WTC11 (cell line): Measurements from ENCODE around the gene ASTN1. TPM values are rescaled to one million over a fixed set of nuclear protein-coding genes. Genes with fewer than 3 reads are reported as not detected.

Experiments
- ATAC-seq: fragments of 200-7000 bp; cut with Tn5 transposase; 2 replicates; pipeline ENCODE4 v1.10.0; 2021; ENCODE audit warnings: mild to moderate bottlenecking, moderate library complexity
- CTCF ChIA-PET: fragments of 300-600 bp; sonication (Branson Sonifier 250); formaldehyde crosslinking; loops from one replicate; lab custom pipeline; 2021; ENCODE audit warnings: antibody characterized with exemption; lab: Charles Lee
- POLR2A ChIA-PET: fragments of 350-600 bp; sonication (Branson Sonifier 250); formaldehyde crosslinking; loops from one replicate; lab custom pipeline; 2021; ENCODE audit warnings: antibody characterized with exemption; lab: Charles Lee
- DNase-seq: peaks from one replicate; pipeline ENCODE4 v3.0.0; 2021; ENCODE audit warnings: low spot score
- H3K27ac Mint-ChIP-seq: 2 replicates; pipeline ENCODE4 v1.8.0; 2021; ENCODE audit warnings: mixed read lengths
- H3K27me3 Mint-ChIP-seq: 2 replicates; pipeline ENCODE4 v1.8.0; 2021; ENCODE audit warnings: low read depth, mild to moderate bottlenecking, moderate library complexity, mixed read lengths
- H3K36me3 Mint-ChIP-seq: 2 replicates; pipeline ENCODE4 v1.8.0; 2021; ENCODE audit warnings: mixed read lengths
- H3K4me1 Mint-ChIP-seq: 2 replicates; pipeline ENCODE4 v1.8.0; 2022; ENCODE audit warnings: mixed read lengths
- H3K4me3 Mint-ChIP-seq: 2 replicates; pipeline ENCODE4 v1.8.0; 2021; ENCODE audit warnings: mild to moderate bottlenecking, moderate library complexity, mixed read lengths
- H3K9me3 Mint-ChIP-seq: 2 replicates; pipeline ENCODE4 v1.8.0; 2021; ENCODE audit warnings: mixed read lengths
- CDX4 ChIP-seq: fragments of 250-450 bp; sonication (Bioruptor Pico); IDR thresholded peaks from 2 replicates; pipeline ENCODE4 v1.9.0; 2021; ENCODE audit warnings: moderate library complexity, mild to moderate bottlenecking, inconsistent platforms, borderline replicate concordance
- CREM ChIP-seq: sonication (generic); formaldehyde crosslinking; IDR thresholded peaks from 2 replicates; pipeline ENCODE4 v1.8.1; 2022; ENCODE audit warnings: mild to moderate bottlenecking, missing genetic modification reagents, moderate library complexity
- E2F1 ChIP-seq: sonication (generic); formaldehyde crosslinking; IDR thresholded peaks from 2 replicates; pipeline ENCODE4 v1.8.0; 2022; ENCODE audit warnings: mild to moderate bottlenecking, missing genetic modification reagents
- ELF4 ChIP-seq: sonication (generic); formaldehyde crosslinking; IDR thresholded peaks from 2 replicates; pipeline ENCODE4 v1.8.1; 2022; ENCODE audit warnings: low read depth, mild to moderate bottlenecking, moderate library complexity, missing genetic modification reagents
- ETV6 ChIP-seq: sonication (generic); formaldehyde crosslinking; IDR thresholded peaks from 2 replicates; pipeline ENCODE4 v1.8.1; 2022; ENCODE audit warnings: mild to moderate bottlenecking, missing genetic modification reagents
- GABPB1 ChIP-seq: sonication (generic); formaldehyde crosslinking; IDR thresholded peaks from 2 replicates; pipeline ENCODE4 v1.8.1; 2023; ENCODE audit warnings: mild to moderate bottlenecking, missing genetic modification reagents
- JUN ChIP-seq: sonication (generic); formaldehyde crosslinking; IDR thresholded peaks from 2 replicates; pipeline ENCODE4 v1.8.0; 2023; ENCODE audit warnings: mild to moderate bottlenecking, missing genetic modification reagents
- STAT6 ChIP-seq: sonication (generic); formaldehyde crosslinking; conservative IDR thresholded peaks from 2 replicates; pipeline ENCODE4 v1.8.1; 2023; ENCODE audit warnings: mild to moderate bottlenecking, low read depth, missing genetic modification reagents, moderate library complexity
- USF2 ChIP-seq: sonication (generic); formaldehyde crosslinking; IDR thresholded peaks from 2 replicates; pipeline ENCODE4 v1.8.1; 2023; ENCODE audit warnings: mild to moderate bottlenecking, missing genetic modification reagents, moderate library complexity
- ZBTB21 ChIP-seq: sonication (generic); formaldehyde crosslinking; IDR thresholded peaks from 2 replicates; pipeline ENCODE4 v1.8.1; 2023; ENCODE audit warnings: mild to moderate bottlenecking, missing genetic modification reagents, borderline replicate concordance
- ZBTB43 ChIP-seq: sonication (generic); formaldehyde crosslinking; IDR thresholded peaks from 2 replicates; pipeline ENCODE4 v1.8.1; 2023; ENCODE audit warnings: mild to moderate bottlenecking, missing genetic modification reagents
- ZMAT4 ChIP-seq: fragments of 250-450 bp; sonication (Bioruptor Pico); IDR thresholded peaks from 2 replicates; pipeline ENCODE4 v1.9.0; 2021; ENCODE audit warnings: mild to moderate bottlenecking
- ZNF232 ChIP-seq: sonication (generic); formaldehyde crosslinking; IDR thresholded peaks from 2 replicates; pipeline ENCODE4 v1.8.0; 2022; ENCODE audit warnings: mild to moderate bottlenecking, missing genetic modification reagents
- ZNF416 ChIP-seq: fragments of 250-450 bp; sonication (Bioruptor Pico); IDR thresholded peaks from 2 replicates; pipeline ENCODE4 v1.9.0; 2021; ENCODE audit warnings: mild to moderate bottlenecking, inconsistent platforms
- ZNF532 ChIP-seq: fragments of 250-450 bp; sonication (Bioruptor Pico); IDR thresholded peaks from 2 replicates; pipeline ENCODE4 v1.9.0; 2021; ENCODE audit warnings: mild to moderate bottlenecking, borderline replicate concordance
- ZNF671 ChIP-seq: fragments of 250-450 bp; sonication (Bioruptor Pico); IDR thresholded peaks from 2 replicates; pipeline ENCODE4 v1.8.0; 2021; ENCODE audit warnings: mild to moderate bottlenecking
- ZSCAN18 ChIP-seq: fragments of 250-450 bp; sonication (Bioruptor Pico); IDR thresholded peaks from 2 replicates; pipeline ENCODE4 v2.1.2; 2022; ENCODE audit warnings: mild to moderate bottlenecking, moderate library complexity
- total RNA-seq: library from RNA; stranded (reverse); gene quantifications from 3 replicates; pipeline ENCODE4 v1.2.3, GENCODE V29; 2021

The ASTN1 gene
- total RNA-seq, 1 experiment from 2014 or later: 3.4 TPM

GRCh38 chr1:177043597-177043996, 120.9 kb downstream of the ASTN1 start (continued):
- TF ChIP-seq STAT6: no peak

GRCh38 chr1:177035586-177035985, 128.9 kb downstream of the ASTN1 start:
- ATAC-seq (no peak), DNase-seq (no peak)
- H3K9me3 Mint-ChIP-seq: no peaks in the 10 kb centered on the region
- no peak overlapping the region for H3K27ac Mint-ChIP-seq
- no peaks in the 10 kb centered on the region for H3K36me3 Mint-ChIP-seq
- ChIA-PET CTCF (no interaction called here), POLR2A (no interaction called here)
- H3K4me3 Mint-ChIP-seq: no peak overlapping the region
- H3K4me1 Mint-ChIP-seq: peaks cover 30% of the 10 kb centered on the region
- TF ChIP-seq JUN (CRISPR knock-in tag) (no peak), ZNF671 (no peak), USF2 (CRISPR knock-in tag) (no peak), ZMAT4 (CRISPR knock-in tag) (no peak), CREM (CRISPR knock-in tag) (no peak), ETV6 (no peak), ZNF416 (no peak), GABPB1 (CRISPR knock-in tag) (no peak), CDX4 (CRISPR knock-in tag) (no peak), ZNF232 (CRISPR knock-in tag) (no peak), ZBTB21 (no peak), ZNF532 (CRISPR knock-in tag) (no peak), E2F1 (CRISPR knock-in tag) (no peak)
- no peaks in the 10 kb centered on the region for H3K27me3 Mint-ChIP-seq

GRCh38 chr1:177033628-177034027, 130.9 kb downstream of the ASTN1 start:
- no peak; the same call in 1 of the 2 replicates for ATAC-seq
- Mint-ChIP-seq H3K9me3 (no peaks in the 10 kb centered on the region), H3K4me3 (no peak overlapping the region), H3K27ac (no peak overlapping the region), H3K27me3 (no peaks in the 10 kb centered on the region), H3K4me1 (peaks cover 30% of the 10 kb centered on the region), H3K36me3 (no peaks in the 10 kb centered on the region)
- no peak for DNase-seq
- POLR2A ChIA-PET: no interaction called here
- CTCF ChIA-PET: interaction anchor here (1.3 kb wide), 1 partner anchor 148 kb away, joined by 3 read pairs; no protein-coding TSS in a partner anchor
- TF ChIP-seq ZBTB43 (CRISPR knock-in tag): no peak
- TF ChIP-seq E2F1 (CRISPR knock-in tag): no peak
- TF ChIP-seq ZSCAN18 (CRISPR knock-in tag): no peak
- TF ChIP-seq ELF4 (CRISPR knock-in tag): no peak
- no peak for TF ChIP-seq ZMAT4 (CRISPR knock-in tag)
